Osteoblast (primary cell): ENCODE data around the gene LARP4B. TPM values are rescaled to one million over a fixed set of nuclear protein-coding genes. Genes with fewer than 3 reads are reported as not detected.

Experiments
- DNase-seq: peaks from one replicate; pipeline ENCODE4 v3.0.0; 2011; ENCODE audit warnings: low spot score, mixed read lengths; ENCODE audit not compliant: insufficient read length; ENCODE audit errors: missing footprints
- H2AFZ ChIP-seq: 2 replicates; pipeline ENCODE4 v1.6.0; 2011; ENCODE audit warnings: mild to moderate bottlenecking, low read length
- H3K27ac ChIP-seq: 2 replicates; pipeline ENCODE4 v1.5.1; 2011; ENCODE audit warnings: mild to moderate bottlenecking, low read depth, low read length, moderate library complexity
- H3K27me3 ChIP-seq: 2 replicates; pipeline ENCODE4 v1.6.0; 2012; ENCODE audit warnings: mild to moderate bottlenecking, control low read depth, inconsistent platforms, low read length, moderate library complexity; ENCODE audit not compliant: insufficient read depth
- H3K36me3 ChIP-seq: 2 replicates; pipeline ENCODE4 v1.5.1; 2011; ENCODE audit warnings: mild to moderate bottlenecking, low read length, control low read depth, moderate library complexity; ENCODE audit not compliant: insufficient read depth
- H3K4me1 ChIP-seq: 2 replicates; pipeline ENCODE4 v1.5.1; 2011; ENCODE audit warnings: mild to moderate bottlenecking, low read length, control low read depth, moderate library complexity; ENCODE audit not compliant: insufficient read depth
- H3K4me2 ChIP-seq: 2 replicates; pipeline ENCODE4 v1.6.0; 2011; ENCODE audit warnings: mild to moderate bottlenecking, low read length; ENCODE audit not compliant: insufficient read depth
- H3K4me3 ChIP-seq: fragments of 200-600 bp; sonication (generic); 3 replicates; pipeline ENCODE4 v1.5.1; 2012; ENCODE audit warnings: mild to moderate bottlenecking, low read length, inconsistent platforms; ENCODE audit not compliant: insufficient read depth
- H3K79me2 ChIP-seq: 2 replicates; pipeline ENCODE4 v1.6.0; 2012; ENCODE audit warnings: mild to moderate bottlenecking, low read length, control low read depth, inconsistent platforms; ENCODE audit not compliant: insufficient read depth
- H3K9me3 ChIP-seq: 2 replicates; pipeline ENCODE4 v1.5.1; 2011; ENCODE audit warnings: low read depth, low read length, control low read depth
- H4K20me1 ChIP-seq: 2 replicates; pipeline ENCODE4 v1.6.0; 2012; ENCODE audit warnings: mild to moderate bottlenecking, low read length, control low read depth; ENCODE audit not compliant: insufficient read depth
- total RNA-seq: library from RNA; depleted of rRNA; stranded (reverse); fragments of >200 nt; gene quantifications from 2 replicates; pipeline ENCODE4 v1.2.3, GENCODE V29; 2012
- TF ChIP-seq, protein P1 (sequence below): IDR thresholded peaks from 2 replicates; pipeline ENCODE4 v1.5.1; 2011; ENCODE audit warnings: mild to moderate bottlenecking, low read depth, low read length, moderate library complexity; ENCODE audit errors: extremely low read depth

Gene LARP4B
- total RNA-seq, 1 donor, result 46.0 TPM

DNA sequence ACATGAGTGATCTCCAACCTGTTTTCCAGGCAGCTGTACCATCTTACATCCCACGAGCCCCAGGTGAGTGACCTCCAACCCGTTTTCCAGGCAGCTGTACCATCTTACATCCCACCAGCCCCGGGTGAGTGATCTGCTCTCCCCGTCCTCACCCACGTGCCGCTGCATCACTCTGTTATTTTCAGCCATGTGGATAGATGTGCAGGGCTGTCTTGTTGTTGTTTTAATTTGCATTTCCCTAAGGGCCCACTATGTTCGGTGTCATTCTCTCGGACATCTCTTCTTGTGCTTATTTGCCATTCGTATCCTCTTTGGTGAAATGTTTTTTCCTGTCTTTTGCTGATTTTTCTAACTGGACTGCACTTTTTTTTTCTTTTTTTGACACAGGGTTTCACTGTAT lies 17.9 kb upstream of the LARP4B start:
- Histone ChIP-seq H3K4me2 (no peak overlapping the region), H3K79me2 (no peaks in the 10 kb centered on the region), H3K36me3 (no peaks in the 10 kb centered on the region), H3K27ac (no peak overlapping the region), H3K4me3 (no peak overlapping the region), H2AFZ (no peak overlapping the region), H4K20me1 (no peaks in the 10 kb centered on the region), H3K27me3 (peaks cover 26% of the 10 kb centered on the region), H3K4me1 (peaks cover 3% of the 10 kb centered on the region), H3K9me3 (no peaks in the 10 kb centered on the region)
- DNase-seq, result no peak
- TF ChIP-seq, protein P1, sequence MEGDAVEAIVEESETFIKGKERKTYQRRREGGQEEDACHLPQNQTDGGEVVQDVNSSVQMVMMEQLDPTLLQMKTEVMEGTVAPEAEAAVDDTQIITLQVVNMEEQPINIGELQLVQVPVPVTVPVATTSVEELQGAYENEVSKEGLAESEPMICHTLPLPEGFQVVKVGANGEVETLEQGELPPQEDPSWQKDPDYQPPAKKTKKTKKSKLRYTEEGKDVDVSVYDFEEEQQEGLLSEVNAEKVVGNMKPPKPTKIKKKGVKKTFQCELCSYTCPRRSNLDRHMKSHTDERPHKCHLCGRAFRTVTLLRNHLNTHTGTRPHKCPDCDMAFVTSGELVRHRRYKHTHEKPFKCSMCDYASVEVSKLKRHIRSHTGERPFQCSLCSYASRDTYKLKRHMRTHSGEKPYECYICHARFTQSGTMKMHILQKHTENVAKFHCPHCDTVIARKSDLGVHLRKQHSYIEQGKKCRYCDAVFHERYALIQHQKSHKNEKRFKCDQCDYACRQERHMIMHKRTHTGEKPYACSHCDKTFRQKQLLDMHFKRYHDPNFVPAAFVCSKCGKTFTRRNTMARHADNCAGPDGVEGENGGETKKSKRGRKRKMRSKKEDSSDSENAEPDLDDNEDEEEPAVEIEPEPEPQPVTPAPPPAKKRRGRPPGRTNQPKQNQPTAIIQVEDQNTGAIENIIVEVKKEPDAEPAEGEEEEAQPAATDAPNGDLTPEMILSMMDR, result no peak

DNA sequence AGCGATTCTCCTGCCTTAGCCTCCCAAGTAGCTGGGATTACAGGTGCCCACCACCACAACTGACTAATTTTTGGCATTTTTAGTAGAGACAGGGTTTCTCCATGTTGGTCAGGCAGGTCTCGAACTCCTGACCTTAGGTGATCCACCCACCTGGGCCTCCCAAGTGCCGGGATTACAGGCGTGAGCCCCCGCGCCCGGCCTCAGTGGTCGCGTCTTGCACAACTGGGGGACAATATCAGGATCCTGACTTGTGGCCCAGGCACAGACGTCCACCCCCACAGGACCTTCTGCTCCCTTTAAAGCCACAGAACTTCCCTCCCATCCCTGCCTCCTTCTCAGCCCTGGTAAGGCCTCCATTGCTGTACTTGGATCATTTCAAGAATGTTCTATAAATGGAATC lies 16.8 kb upstream of the LARP4B start:
- no peak overlapping the region for H3K4me3 ChIP-seq

DNA sequence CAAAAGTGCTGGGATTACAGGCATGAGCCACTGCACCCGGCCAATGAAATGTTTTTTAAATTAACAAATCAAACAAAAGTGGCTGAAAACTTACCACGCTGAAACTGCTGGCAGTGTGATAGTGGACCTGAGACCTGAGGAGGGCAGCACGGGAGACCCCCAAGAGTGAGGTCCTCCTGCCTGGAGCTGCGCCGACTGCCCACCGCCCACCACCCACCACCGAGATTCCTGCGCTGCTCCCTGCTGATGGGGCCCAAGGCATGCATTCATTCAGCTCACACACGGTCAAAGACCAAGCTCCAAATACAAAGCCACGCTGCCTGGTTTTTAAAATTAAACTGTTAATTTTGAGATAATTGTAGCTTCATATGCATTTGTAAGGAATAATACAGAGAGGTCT lies 16.4 kb upstream of the LARP4B start:
- no peak for DNase-seq
- TF ChIP-seq, protein P1, result no peak
- Histone ChIP-seq H3K79me2 (no peaks in the 10 kb centered on the region), H3K4me3 (no peak overlapping the region), H3K4me1 (peaks cover 5% of the 10 kb centered on the region), H3K27ac (no peak overlapping the region), H3K36me3 (no peaks in the 10 kb centered on the region), H4K20me1 (no peaks in the 10 kb centered on the region), H3K27me3 (peaks cover 18% of the 10 kb centered on the region), H3K9me3 (no peaks in the 10 kb centered on the region), H2AFZ (no peak overlapping the region), H3K4me2 (no peak overlapping the region)

More for the DNA sequence above, 16.8 kb upstream of the LARP4B start:
- no peak overlapping the region for H3K27ac ChIP-seq
- peaks cover 18% of the 10 kb centered on the region for H3K27me3 ChIP-seq
- H4K20me1 ChIP-seq, result no peaks in the 10 kb centered on the region
- no peaks in the 10 kb centered on the region for H3K79me2 ChIP-seq
- TF ChIP-seq, protein P1, result no peak
- H2AFZ ChIP-seq, result no peak overlapping the region
- no peak for DNase-seq
- no peak overlapping the region for H3K4me2 ChIP-seq
- H3K9me3 ChIP-seq, result no peaks in the 10 kb centered on the region
- H3K4me1 ChIP-seq, result peaks cover 5% of the 10 kb centered on the region
- no peaks in the 10 kb centered on the region for H3K36me3 ChIP-seq

DNA sequence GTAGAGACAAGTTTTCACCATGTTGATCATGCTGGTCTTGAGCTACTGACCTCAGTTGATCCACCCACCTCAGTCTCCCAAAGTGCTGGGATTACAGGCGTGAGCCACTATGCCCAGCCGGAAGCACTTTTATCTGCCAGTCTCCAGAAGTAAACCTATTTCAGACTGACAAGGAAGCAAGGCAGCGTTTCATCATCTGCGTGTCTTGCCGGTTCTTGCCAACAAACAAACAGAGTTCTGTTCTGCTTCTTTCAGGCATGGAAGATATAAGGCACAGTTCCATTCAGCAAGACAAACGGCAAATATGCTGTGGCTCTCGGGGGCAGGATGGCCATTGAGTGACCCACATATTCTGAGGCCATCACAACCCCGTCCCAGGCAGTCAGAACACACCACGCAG lies 15.5 kb upstream of the LARP4B start:
- DNase-seq, result no peak
- Histone ChIP-seq H3K36me3 (no peaks in the 10 kb centered on the region), H3K4me1 (peaks cover 5% of the 10 kb centered on the region), H3K79me2 (no peaks in the 10 kb centered on the region), H3K4me3 (no peak overlapping the region), H3K27me3 (peaks cover 18% of the 10 kb centered on the region), H4K20me1 (no peaks in the 10 kb centered on the region), H3K9me3 (no peaks in the 10 kb centered on the region), H3K27ac (no peak overlapping the region), H3K4me2 (no peak overlapping the region), H2AFZ (peak overlapping the region; percentile 22)
- TF ChIP-seq, protein P1, result no peak
